PFSK-1 (cell line): ENCODE results near the gene RIN2.

Source experiments
- POLR2AphosphoS5 ChIP-seq: IDR thresholded peaks from 2 replicates; pipeline ENCODE4 v1.6.1; 2012; ENCODE audit warnings: low read depth, mild to moderate bottlenecking, control low read depth, low read length, moderate library complexity
- SIN3A ChIP-seq: IDR thresholded peaks from 2 replicates; pipeline ENCODE4 v1.6.1; 2012; ENCODE audit warnings: mild to moderate bottlenecking, low read length, moderate library complexity, borderline replicate concordance; ENCODE audit not compliant: insufficient read depth
- TAF1 ChIP-seq: IDR thresholded peaks from 2 replicates; pipeline ENCODE4 v1.6.1; 2012; ENCODE audit warnings: low read length, control low read depth, borderline replicate concordance; ENCODE audit not compliant: insufficient read depth

GRCh38 chr20:19775353-19776253 is 17.5 kb downstream of the RIN2 start:
- TF ChIP-seq POLR2AphosphoS5 = no peak
- no peak for TF ChIP-seq TAF1
- no peak for TF ChIP-seq SIN3A
